H9 (cell line): ENCODE measurements around the gene DMD. TPM values are rescaled to one million over a fixed set of nuclear protein-coding genes. Genes with fewer than 3 reads are reported as not detected.
"Not testable (repeated sequence)": the region's sequence is repeated elsewhere in the genome, so short reads cannot be mapped to it uniquely, and the experiment has no call there.

Experiments
- DNase-seq: peaks from one replicate; pipeline ENCODE4 v3.0.0-alpha.2; 2017
- H2AFZ ChIP-seq: one replicate; pipeline ENCODE4 v1.6.1; 2013; ENCODE audit warnings: mild to moderate bottlenecking, low read length, control low read depth, moderate library complexity
- H2AK5ac ChIP-seq: 2 replicates; pipeline ENCODE4 v1.6.1; 2013; ENCODE audit warnings: low read length, control low read depth, mixed read lengths; ENCODE audit not compliant: insufficient read length
- H2BK120ac ChIP-seq: one replicate; pipeline ENCODE4 v1.6.1; 2013; ENCODE audit warnings: low read depth, mild to moderate bottlenecking, low read length, control low read depth, inconsistent platforms; ENCODE audit not compliant: poor library complexity, severe bottlenecking
- H2BK12ac ChIP-seq: 2 replicates; pipeline ENCODE4 v1.6.1; 2013; ENCODE audit warnings: low read length, control low read depth, mixed read lengths, low read depth; ENCODE audit not compliant: insufficient read length
- H2BK15ac ChIP-seq: 2 replicates; pipeline ENCODE4 v1.6.1; 2013; ENCODE audit warnings: low read depth, low read length, control low read depth
- H2BK20ac ChIP-seq: one replicate; pipeline ENCODE4 v1.6.1; 2013; ENCODE audit warnings: low read depth, mild to moderate bottlenecking, low read length, control low read depth, inconsistent platforms; ENCODE audit not compliant: poor library complexity, severe bottlenecking
- H2BK5ac ChIP-seq: 2 replicates; pipeline ENCODE4 v1.6.1; 2013; ENCODE audit warnings: low read length, control low read depth, mixed read lengths; ENCODE audit not compliant: insufficient read length
- H3K14ac ChIP-seq: 2 replicates; pipeline ENCODE4 v1.6.1; 2013; ENCODE audit warnings: low read length, control low read depth; ENCODE audit not compliant: insufficient read depth
- H3K18ac ChIP-seq: 2 replicates; pipeline ENCODE4 v1.6.1; 2013; ENCODE audit warnings: low read depth, mild to moderate bottlenecking, mixed read lengths, low read length, control low read depth; ENCODE audit not compliant: insufficient read length
- H3K23ac ChIP-seq: 2 replicates; pipeline ENCODE4 v1.6.1; 2013; ENCODE audit warnings: low read length, control low read depth, mixed read lengths, low read depth; ENCODE audit not compliant: insufficient read length
- H3K23me2 ChIP-seq: 2 replicates; pipeline ENCODE4 v1.6.1; 2013; ENCODE audit warnings: low read depth, mild to moderate bottlenecking, mixed read lengths, low read length, control low read depth; ENCODE audit not compliant: insufficient read length, poor library complexity, severe bottlenecking
- H3K27ac ChIP-seq: 2 replicates; pipeline ENCODE4 v1.5.1; 2013; ENCODE audit warnings: low read length, control low read depth, mixed read lengths, low read depth; ENCODE audit not compliant: insufficient read length
- H3K27me3 ChIP-seq: 2 replicates; pipeline ENCODE4 v1.6.1; 2013; ENCODE audit warnings: low read length, control low read depth, inconsistent platforms; ENCODE audit not compliant: insufficient read depth
- H3K4ac ChIP-seq: 2 replicates; pipeline ENCODE4 v1.6.1; 2013; ENCODE audit warnings: low read depth, mild to moderate bottlenecking, control low read depth, inconsistent platforms, low read length, moderate library complexity
- H3K4me1 ChIP-seq: 2 replicates; pipeline ENCODE4 v1.6.1; 2013; ENCODE audit warnings: low read length, control low read depth, inconsistent platforms; ENCODE audit not compliant: insufficient read depth
- H3K4me2 ChIP-seq: 2 replicates; pipeline ENCODE4 v1.6.1; 2013; ENCODE audit warnings: low read length, control low read depth, mixed read lengths; ENCODE audit not compliant: insufficient read length, insufficient read depth
- H3K56ac ChIP-seq: 2 replicates; pipeline ENCODE4 v1.6.1; 2013; ENCODE audit warnings: low read depth, mild to moderate bottlenecking, mixed read lengths, low read length, control low read depth; ENCODE audit not compliant: insufficient read length
- H3K79me1 ChIP-seq: 2 replicates; pipeline ENCODE4 v1.6.1; 2013; ENCODE audit warnings: low read depth, mild to moderate bottlenecking, moderate library complexity, low read length, control low read depth, inconsistent platforms; ENCODE audit not compliant: insufficient read depth, poor library complexity, severe bottlenecking
- H3K79me2 ChIP-seq: 2 replicates; pipeline ENCODE4 v1.6.1; 2013; ENCODE audit warnings: low read length, control low read depth, inconsistent platforms; ENCODE audit not compliant: insufficient read depth
- H3K9ac ChIP-seq: 2 replicates; pipeline ENCODE4 v1.6.1; 2013; ENCODE audit warnings: low read length, control low read depth, mixed read lengths; ENCODE audit not compliant: insufficient read length; ENCODE audit errors: extremely low read depth
- H3K9me3 ChIP-seq: one replicate; pipeline ENCODE4 v1.6.1; 2013; ENCODE audit warnings: low read depth, low read length, inconsistent platforms; ENCODE audit not compliant: control insufficient read depth
- H3T11ph ChIP-seq: one replicate; pipeline ENCODE4 v1.6.1; 2013; ENCODE audit warnings: mild to moderate bottlenecking, low read length, control low read depth, inconsistent platforms
- H4K20me1 ChIP-seq: one replicate; pipeline ENCODE4 v1.6.1; 2013; ENCODE audit not compliant: control insufficient read depth, insufficient read length, insufficient read depth
- H4K5ac ChIP-seq: 2 replicates; pipeline ENCODE4 v1.6.1; 2013; ENCODE audit warnings: low read depth, mild to moderate bottlenecking, mixed read lengths, low read length, control low read depth; ENCODE audit not compliant: insufficient read length
- H4K8ac ChIP-seq: replicated peaks from 2 replicates; pipeline ENCODE4 v1.6.1; 2013; ENCODE audit warnings: low read length, control low read depth, mixed read lengths, low read depth; ENCODE audit not compliant: insufficient read length
- H4K91ac ChIP-seq: 2 replicates; pipeline ENCODE4 v1.6.1; 2013; ENCODE audit warnings: low read depth, mild to moderate bottlenecking, moderate library complexity, mixed read lengths, low read length, control low read depth; ENCODE audit not compliant: insufficient read length
- H3K27ac Mint-ChIP-seq, 3 experiments: 2 replicates in 2 of 3; 3 replicates in 1 of 3; pipeline ENCODE4 v1.8.0; 2020 to 2021; ENCODE audit warnings: mixed read lengths in 3 of 3, mild to moderate bottlenecking in 1 of 3, moderate library complexity in 1 of 3
- H3K27me3 Mint-ChIP-seq: 2 replicates; pipeline ENCODE4 v1.8.0; 2021; ENCODE audit warnings: low read depth, mild to moderate bottlenecking, moderate library complexity, mixed read lengths
- H3K36me3 Mint-ChIP-seq, 3 experiments: 2 replicates in 2 of 3; 3 replicates in 1 of 3; pipeline ENCODE4 v1.8.0; 2020 to 2021; ENCODE audit warnings: low read depth in 3 of 3, mixed read lengths in 3 of 3; ENCODE audit not compliant: insufficient read depth in 1 of 3
- H3K4me1 Mint-ChIP-seq, 2 experiments: 2 replicates each; pipeline ENCODE4 v1.8.0; 2020; ENCODE audit warnings: mixed read lengths in 2 of 2
- H3K4me3 Mint-ChIP-seq, 2 experiments: 2 replicates in 1 of 2; 3 replicates in 1 of 2; pipeline ENCODE4 v1.8.0; 2020 to 2021; ENCODE audit warnings: mild to moderate bottlenecking in 2 of 2, mixed read lengths in 2 of 2, moderate library complexity in 1 of 2
- H3K9me3 Mint-ChIP-seq, 2 experiments: 2 replicates in 1 of 2; 3 replicates in 1 of 2; pipeline ENCODE4 v1.8.0; 2020; ENCODE audit warnings: mild to moderate bottlenecking in 2 of 2, mixed read lengths in 2 of 2, moderate library complexity in 1 of 2
- WGBS: extraction: QIAGEN DNeasy Blood & Tissue Kit; methylation state at CpG from one replicate; pipeline ENCODE4 v1.1.7; 2013; ENCODE audit warnings: missing lambda C conversion rate, low lambda C conversion rate, mixed read lengths; ENCODE audit not compliant: insufficient read length; ENCODE audit errors: extremely low coverage; 5-methylcytosine and 5-hydroxymethylcytosine counted together
- total RNA-seq: library from RNA; stranded (reverse); gene quantifications from 2 replicates; pipeline ENCODE4 v1.2.1, GENCODE V29; 2021
- TF ChIP-seq, protein P1 (sequence below): fragments of 200-600 bp; sonication (generic); conservative IDR thresholded peaks from 3 replicates; pipeline ENCODE4 v1.8.0; 2021; ENCODE audit warnings: antibody characterized with exemption, mild to moderate bottlenecking

DMD gene
- total RNA-seq, 1 experiment from 2014 or later = 3.8 TPM

DNA sequence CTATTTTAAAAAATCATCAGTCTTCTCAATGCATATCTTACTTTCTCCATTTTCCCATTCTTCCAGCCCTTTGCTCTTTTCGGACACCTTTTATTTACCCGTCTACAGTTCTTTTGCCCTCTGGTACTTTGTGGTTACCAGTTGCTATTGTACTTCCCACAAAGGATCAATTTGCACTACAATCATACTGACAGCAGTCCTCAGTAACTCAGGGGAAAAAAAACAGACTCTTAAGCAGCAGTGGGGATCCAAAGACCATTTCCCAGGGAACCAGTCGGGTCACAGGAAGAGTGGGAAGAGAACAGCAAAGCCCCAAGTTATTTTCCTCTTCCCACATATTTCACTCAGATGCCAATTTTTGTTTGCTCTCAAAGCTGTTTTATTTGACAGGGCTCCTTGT, 23.1 kb downstream of the DMD start:
- H3K79me1 ChIP-seq = no peaks in the 10 kb centered on the region
- H3K23ac ChIP-seq = no peak overlapping the region
- H3K4me2 ChIP-seq = no peak overlapping the region
- no peaks in the 10 kb centered on the region for H3K23me2 ChIP-seq
- WGBS = no CpG with 5 or more reads among the region's 3 CpGs
- no peak overlapping the region for H2BK120ac ChIP-seq
- 0 out of 2 replicates have a peak, but pooled peaks cover 2% of the 10 kb centered on the region for H3K79me2 ChIP-seq
- no peak overlapping the region for H2BK5ac ChIP-seq
- H3K27ac ChIP-seq = no peak overlapping the region
- no peak overlapping the region for H2AK5ac ChIP-seq
- H4K20me1 ChIP-seq = no peaks in the 10 kb centered on the region
- no peaks in the 10 kb centered on the region; the same call in 1 of the 2 replicates for H3K4me1 ChIP-seq
- Mint-ChIP-seq H3K27me3 (peaks cover 63% of the 10 kb centered on the region), H3K9me3 (peaks cover 3 to 9% of the 10 kb centered on the region in 2 experiments; a peak in 3 of 5 replicates), H3K27ac (no peak overlapping the region; a peak in 1 of 7 replicates), H3K36me3 (no peaks in the 10 kb centered on the region), H3K4me3 (no peak overlapping the region; a peak in 1 of 5 replicates), H3K4me1 (peaks cover 31% of the 10 kb centered on the region in 2 experiments)
- H2BK15ac ChIP-seq = no peak overlapping the region
- no peak overlapping the region for H4K8ac ChIP-seq
- H2AFZ ChIP-seq = no peak overlapping the region
- peaks cover 4% of the 10 kb centered on the region; the same call in 1 of the 2 replicates for H3K27me3 ChIP-seq
- H2BK12ac ChIP-seq = no peak overlapping the region
- DNase-seq = peak; percentile 54
- no peak overlapping the region for H4K91ac ChIP-seq
- TF ChIP-seq, protein P1, sequence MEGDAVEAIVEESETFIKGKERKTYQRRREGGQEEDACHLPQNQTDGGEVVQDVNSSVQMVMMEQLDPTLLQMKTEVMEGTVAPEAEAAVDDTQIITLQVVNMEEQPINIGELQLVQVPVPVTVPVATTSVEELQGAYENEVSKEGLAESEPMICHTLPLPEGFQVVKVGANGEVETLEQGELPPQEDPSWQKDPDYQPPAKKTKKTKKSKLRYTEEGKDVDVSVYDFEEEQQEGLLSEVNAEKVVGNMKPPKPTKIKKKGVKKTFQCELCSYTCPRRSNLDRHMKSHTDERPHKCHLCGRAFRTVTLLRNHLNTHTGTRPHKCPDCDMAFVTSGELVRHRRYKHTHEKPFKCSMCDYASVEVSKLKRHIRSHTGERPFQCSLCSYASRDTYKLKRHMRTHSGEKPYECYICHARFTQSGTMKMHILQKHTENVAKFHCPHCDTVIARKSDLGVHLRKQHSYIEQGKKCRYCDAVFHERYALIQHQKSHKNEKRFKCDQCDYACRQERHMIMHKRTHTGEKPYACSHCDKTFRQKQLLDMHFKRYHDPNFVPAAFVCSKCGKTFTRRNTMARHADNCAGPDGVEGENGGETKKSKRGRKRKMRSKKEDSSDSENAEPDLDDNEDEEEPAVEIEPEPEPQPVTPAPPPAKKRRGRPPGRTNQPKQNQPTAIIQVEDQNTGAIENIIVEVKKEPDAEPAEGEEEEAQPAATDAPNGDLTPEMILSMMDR = no peak
- no peak overlapping the region for H2BK20ac ChIP-seq
- H3K14ac ChIP-seq = no peak overlapping the region
- H3K9me3 ChIP-seq = no peaks in the 10 kb centered on the region
- no peak overlapping the region for H3T11ph ChIP-seq
- H3K18ac ChIP-seq = no peak overlapping the region
- H4K5ac ChIP-seq = no peak overlapping the region
- H3K4ac ChIP-seq = no peak overlapping the region
- H3K9ac ChIP-seq = no peak overlapping the region
- H3K56ac ChIP-seq = no peak overlapping the region

DNA sequence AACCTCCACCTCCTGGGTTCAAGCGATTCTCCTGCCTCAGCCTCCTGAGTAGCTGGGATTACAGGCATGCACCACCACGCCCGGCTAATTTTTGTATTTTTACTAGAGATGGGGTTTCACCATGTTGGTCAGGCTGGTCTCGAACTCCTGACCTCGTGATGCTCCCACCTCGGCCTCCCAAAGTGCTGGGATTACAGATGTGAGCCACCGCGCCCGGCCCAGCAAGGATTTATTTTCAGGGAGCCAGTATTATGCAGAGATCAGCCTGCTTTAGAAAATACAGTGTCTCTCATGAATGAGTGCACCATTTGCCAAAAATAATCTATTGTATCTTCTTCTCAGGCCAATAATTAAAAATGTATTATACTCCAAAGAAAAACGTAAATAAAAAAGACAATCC, 26.5 kb downstream of the DMD start:
- H4K20me1 ChIP-seq, H3K23me2 ChIP-seq, H3K56ac ChIP-seq, H2BK12ac ChIP-seq, H2BK15ac ChIP-seq, H3K27ac Mint-ChIP-seq, H4K8ac ChIP-seq, H3K27me3 ChIP-seq, H3K27ac ChIP-seq, H3K79me2 ChIP-seq, H2AK5ac ChIP-seq, H2AFZ ChIP-seq, H3K36me3 Mint-ChIP-seq, DNase-seq, H3K4ac ChIP-seq, H3K4me1 ChIP-seq, H4K5ac ChIP-seq, H3K9ac ChIP-seq, H3K4me2 ChIP-seq, H3K14ac ChIP-seq, H3T11ph ChIP-seq, H2BK120ac ChIP-seq, H3K23ac ChIP-seq, H3K18ac ChIP-seq, H3K79me1 ChIP-seq, H2BK5ac ChIP-seq, H3K4me3 Mint-ChIP-seq, H2BK20ac ChIP-seq, H4K91ac ChIP-seq, H3K9me3 ChIP-seq, H3K9me3 Mint-ChIP-seq: not testable (repeated sequence)
- no CpG with 5 or more reads among the region's 10 CpGs for WGBS
- Mint-ChIP-seq H3K27me3 (peaks cover 39% of the 10 kb centered on the region), H3K4me1 (peaks cover 33 to 34% of the 10 kb centered on the region in 2 experiments)
